GM18868 (cell line): ENCODE measurements around the gene ARHGEF1.
"Not testable (repeated sequence)": the region's sequence is repeated elsewhere in the genome, so short reads cannot be mapped to it uniquely, and the experiment has no call there.

Experiments
- ATAC-seq: cut with Tn5 transposase; IDR thresholded peaks from one replicate; pipeline ENCODE4 v1.9.1; 2021; ENCODE audit warnings: mild to moderate bottlenecking, moderate library complexity; ENCODE audit not compliant: unreplicated experiment

The ARHGEF1 gene

GRCh38 chr19:41904118-41904870 lies 21.3 kb downstream of the ARHGEF1 start:
- ATAC-seq = no peak

DNA sequence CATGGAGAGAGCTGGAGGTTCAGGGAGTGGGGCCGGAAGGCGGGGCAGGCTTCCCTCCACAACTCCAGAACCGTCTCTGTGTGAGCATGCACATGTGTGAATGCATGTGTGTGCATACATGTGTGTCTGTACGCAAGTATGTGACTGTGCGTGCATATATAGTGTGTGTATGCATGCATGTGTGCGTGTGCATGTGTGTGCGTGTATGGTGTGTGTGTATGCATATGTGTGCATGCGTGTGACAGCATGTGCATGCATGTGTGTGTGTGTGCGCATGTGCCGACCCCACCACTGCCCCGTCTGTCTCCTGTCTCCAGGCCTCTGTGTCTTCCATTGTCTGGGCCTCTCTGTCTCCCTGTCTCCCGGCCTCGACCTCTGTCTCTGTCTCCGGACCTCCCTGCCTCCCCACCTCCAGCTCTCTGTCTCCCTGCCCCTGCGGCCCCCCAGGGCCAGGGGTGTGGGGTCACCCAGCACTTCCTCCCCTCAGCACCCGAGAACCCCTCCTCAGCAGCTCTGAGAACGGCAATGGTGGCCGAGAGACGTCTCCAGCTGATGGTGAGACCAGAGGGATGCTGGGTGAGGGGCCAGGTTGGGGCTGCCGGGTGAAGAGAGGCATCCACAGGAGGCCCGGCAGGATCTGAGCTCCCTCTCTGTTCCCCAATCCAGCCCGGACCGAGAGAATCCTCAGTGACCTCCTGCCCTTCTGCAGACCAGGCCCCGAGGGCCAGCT lies 22.5 kb downstream of the ARHGEF1 start:
- ATAC-seq = no peak

DNA sequence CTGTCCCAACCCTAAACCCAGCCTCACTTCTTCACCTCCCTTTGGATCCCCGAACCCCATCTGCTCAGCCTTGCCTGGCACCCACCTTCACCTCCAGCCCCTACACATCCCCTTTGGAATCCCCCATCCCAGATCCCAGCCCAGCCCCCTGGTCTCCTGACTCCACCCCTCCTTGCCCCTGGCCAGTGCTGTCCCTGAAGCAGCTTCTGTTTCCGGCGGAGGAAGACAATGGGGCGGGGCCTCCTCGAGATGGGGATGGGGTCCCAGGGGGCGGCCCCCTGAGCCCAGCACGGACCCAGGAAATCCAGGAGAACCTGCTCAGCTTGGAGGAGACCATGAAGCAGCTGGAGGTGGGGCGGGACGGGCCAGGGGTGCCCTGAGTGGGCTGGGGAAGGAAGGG lies 23.3 kb downstream of the ARHGEF1 start:
- ATAC-seq = no peak

DNA sequence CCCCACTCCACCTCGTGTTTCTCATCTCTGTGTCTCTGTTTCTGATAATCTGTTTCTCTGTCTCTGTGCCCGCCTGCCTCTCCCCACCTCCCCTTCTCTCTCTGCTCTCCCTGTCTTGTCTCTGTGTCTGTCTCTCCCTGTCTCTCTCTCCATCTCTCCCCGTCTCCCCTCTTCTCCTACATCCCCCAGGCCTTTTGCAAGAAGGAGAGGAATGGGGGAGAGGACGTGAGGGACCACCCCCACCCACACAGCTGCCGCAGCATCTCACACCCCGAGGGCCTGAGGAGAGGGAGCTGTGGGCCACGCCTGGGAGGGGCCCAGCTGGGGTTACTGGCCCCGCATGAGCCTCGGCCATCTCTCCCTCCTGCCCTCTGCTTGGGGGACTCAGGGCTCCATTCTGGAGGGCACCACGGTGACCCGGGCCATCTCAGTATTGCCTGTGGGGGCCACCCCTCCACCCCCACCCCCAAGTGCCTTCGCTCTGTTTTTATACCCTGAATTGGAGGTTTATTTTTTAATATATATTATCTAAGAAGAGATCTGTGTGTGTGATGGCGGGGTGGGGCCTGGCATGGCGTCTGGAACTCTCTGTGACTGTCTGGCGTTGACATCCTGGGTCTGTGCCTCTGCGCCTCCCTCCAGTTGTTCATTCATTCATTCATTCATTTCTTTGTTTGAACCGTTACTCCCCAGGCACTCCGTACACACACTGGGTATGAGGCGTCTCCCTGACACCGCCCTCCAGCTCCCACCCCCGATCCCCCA lies 24.1 kb downstream of the ARHGEF1 start:
- ATAC-seq = no peak

- no peak for ATAC-seq
Observed at GRCh38 chr19:41907994-41908615, 25.1 kb downstream of the ARHGEF1 start.

DNA sequence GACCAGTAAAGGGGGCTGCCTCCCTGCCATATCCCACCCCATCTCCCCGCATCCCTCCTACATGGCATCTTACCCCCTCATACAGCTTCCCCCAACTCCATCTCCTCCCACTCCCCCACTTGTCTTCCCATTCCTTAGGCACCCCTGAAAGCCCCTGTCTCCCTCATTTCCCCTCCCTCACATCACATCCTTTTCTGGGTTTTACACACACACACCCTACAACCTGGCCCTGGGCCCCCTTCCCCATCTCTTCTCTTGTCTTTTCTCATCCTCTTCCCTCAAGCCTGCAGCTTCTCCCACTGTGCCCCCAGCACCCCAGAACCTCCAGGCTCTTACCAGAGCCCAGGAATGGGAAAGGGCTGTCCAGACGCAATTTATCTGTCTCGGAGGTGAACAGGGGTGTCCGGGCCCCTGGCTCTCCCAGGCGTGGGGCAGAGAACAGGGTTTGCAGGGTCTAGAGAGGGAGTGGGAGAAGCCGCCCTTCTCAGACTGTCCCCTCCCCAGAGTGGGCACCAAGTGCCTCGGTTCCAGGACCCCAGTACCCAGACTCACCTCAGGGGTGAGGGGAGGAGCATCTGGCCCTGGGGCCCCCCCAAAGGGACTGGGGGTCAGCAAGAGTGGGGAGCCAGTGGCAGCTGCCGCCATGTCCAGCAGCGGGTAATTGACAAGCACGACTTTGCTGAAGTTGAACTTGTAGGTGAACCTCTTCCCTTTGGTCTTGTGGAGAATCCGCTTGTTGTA lies 25.9 kb downstream of the ARHGEF1 start:
- no peak for ATAC-seq

- ATAC-seq = no peak
Observed at GRCh38 chr19:41909706-41910105, 26.7 kb downstream of the ARHGEF1 start.

DNA sequence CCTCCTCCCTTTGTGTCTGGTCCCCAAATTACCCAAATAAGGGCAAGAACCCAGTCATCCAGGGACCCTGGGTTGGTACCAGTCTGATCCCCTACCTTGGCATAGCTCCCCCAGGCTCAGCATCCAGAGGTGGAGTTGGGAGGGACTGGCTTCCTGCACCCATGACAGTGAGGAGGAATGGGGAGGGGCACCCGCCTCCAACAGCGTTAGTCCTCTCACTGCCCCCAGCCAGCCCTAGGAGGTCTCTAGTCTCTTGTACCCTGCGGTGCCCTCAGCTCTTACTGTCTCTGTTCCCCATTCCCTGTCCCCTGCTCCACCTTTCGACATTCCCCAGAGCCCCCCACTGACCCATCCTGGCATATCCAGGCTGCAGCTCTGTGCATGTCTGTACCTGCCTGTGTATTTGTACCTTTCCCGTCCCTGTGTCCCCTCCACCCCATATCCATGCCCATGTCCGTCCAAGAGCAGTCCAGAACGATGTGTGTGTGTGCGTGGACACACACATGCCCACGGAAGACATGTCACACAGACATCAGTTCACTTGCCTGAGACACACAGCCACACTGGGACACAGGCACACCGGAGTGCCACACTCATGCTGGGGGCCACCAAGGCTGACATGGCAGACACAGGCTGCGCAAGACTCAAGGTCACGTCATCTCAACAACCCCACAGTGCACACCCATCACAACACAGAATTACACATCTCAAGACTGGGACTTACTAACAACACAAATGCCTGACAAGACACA lies 27.4 kb downstream of the ARHGEF1 start:
- ATAC-seq = no peak

DNA sequence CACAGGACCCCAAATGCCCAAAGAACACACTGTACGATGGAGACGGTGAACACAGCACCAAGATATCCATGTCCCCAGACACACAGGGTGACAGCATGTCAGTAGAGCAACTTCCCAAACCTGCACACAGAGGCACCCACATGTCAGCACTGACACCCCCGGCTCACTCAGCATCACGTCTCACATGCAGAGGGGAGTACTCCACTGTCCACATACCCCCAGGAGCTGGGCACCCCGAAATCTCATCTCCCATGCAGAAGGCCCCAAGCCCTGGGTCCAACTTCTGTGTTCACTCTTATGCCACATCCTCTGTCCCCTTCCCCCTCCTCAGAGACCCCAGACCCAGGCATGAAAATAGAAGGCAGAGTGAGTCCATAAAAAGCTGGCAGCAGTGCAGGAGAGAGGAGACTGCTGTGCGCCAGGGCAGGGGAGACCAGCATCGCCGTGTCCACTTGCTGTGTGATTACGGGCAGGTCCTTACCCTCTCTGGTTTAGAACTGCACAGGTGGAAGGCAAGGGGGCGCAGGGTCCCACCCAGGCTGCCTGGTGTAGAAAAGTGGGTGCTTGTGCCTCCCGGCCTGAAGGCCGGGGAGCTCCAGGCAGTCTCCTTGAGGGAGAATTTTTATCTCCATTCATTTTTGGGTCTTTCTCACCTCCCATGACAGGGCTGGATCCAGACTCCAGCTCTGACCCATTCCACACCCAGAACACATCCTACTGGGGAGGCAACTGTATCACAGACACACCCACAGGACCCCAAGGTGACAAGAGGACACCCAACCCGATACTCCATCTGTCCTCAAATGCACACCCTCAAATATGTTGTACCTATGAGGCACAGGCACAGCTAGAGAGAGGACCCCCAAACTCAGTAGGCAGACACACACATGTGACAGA lies 28.3 kb downstream of the ARHGEF1 start:
- ATAC-seq = no peak

DNA sequence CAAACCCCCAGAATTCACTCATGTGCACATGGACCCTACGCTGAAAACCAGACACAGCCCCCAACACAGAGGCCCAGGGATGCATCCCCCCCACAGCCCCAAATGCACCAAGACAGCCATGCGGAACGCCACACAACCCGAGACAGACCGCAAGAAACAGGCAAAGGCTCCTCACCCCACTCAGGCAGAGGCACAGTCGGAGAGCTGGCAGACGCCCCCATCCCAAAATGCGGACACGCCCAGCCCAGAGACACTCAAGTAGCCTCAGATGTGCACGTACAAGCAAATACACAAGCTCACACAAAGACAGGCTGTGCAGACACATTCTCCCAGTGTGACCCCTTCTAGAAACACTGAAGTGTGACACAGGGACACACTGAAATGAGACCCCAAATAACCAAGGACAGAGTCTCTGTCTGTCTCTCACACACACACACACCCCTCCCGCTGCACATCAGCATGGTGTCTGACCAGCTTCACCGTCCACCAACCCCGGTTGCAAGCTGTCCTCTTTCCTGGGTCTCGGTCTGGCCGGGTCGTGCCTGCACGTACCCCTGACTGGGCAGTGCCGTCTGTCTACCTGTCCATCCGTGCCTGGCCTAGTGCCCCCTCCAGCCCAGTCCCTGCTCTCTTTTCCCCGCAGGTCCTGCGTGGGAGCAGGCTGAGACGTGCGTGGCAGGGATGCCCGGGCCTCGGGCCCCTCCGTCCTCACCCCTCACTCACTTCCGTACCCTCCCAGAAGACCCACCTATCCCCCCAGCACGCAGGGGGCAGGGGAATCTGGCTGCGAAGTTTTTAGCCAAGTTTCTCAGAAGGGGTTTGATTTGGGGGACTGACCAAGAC lies 29.1 kb downstream of the ARHGEF1 start:
- ATAC-seq = no peak

DNA sequence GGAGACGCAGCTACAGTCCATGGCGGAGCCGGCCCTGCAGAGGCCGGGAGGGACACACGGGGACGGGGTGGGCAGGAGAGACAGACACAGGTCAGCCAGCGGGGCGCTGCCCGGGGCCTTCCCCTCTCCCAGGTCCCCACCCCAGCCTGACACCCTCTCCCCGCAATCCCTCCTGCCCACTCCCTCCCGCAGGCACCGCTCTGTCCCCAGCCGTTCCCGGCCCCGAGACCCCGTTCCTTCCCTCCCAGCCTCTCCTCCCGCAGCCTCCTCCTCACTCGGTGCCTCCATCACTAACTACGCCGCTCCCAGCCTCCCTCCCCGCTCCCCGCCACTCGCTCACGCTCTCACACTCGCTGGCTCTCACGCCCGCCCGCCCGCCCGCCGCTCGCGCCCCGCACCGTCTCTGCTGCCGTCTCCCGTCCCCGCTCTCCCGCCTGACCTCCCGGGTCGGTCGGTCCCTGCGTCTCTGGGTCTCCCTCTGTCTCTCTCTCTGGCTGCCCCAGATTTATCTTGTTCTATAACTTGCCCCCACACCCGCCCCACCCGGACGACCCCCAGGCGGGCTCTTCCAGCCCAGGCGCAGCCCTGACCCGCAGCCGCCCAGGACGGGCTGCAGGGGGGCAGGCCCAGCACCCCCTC lies 30.0 kb downstream of the ARHGEF1 start:
- no peak for ATAC-seq

DNA sequence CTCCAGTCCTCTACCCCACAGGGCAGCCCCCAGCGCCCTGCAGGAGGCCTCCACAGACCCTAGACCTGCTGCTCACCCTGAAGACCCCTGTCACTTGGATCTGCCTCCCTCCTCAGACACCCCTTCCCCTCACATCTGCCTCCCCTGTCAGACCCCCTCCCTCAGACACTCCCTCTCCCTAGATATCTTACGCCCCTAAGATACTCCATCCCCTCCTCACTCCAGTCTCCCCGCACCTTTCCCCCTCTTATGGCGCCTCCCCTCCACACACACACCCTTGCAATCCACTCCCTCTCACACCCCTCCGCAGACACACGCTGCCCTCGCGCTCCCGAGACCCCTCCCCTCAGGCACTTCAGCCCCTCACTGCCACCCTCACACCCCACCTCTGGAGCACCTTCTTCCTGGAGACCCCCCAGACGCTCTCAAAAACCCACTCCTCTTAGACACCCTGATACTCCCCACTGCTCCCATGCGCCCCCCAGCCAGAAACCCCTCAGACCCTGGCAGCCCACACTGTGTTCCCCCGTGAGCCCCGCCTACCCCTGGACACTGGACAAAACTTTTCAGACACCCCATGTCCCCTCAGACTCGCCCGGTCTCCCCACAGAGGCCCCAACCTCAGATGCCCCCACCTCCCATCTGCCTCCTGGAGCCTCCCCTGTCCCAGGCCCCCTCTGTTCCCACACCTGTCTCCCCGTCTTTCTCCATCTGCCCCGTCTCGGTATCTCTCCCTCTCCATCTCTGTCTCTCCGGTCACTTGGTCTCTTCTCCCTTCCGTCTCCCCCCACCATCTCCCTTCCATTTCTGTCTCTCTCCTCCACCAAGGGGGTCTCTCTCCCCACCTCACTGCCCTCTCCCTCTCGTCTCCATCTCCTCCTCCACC lies 30.8 kb downstream of the ARHGEF1 start:
- no peak for ATAC-seq

DNA sequence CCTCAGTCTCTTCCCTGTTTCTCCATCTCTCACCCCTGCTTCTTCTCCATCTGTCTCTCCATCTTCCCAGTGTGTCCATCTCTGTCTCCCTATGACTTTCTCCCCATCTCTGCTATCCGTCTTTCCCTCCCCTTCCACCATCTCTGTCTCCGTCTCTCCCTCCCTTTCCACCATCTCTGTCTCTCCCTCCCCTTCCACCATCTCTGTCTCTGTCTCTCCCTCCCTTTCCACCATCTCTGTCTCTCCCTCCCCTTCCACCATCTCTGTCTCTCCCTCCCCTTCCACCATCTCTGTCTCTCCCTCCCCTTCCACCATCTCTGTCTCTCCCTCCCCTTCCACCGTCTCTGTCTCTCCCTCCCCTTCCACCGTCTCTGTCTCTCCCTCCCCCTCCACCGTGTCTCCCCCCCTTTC lies 31.4 kb downstream of the ARHGEF1 start:
- ATAC-seq = not testable (repeated sequence)

- no peak for ATAC-seq
Observed at GRCh38 chr19:41915021-41915775, 32.2 kb downstream of the ARHGEF1 start.

- ATAC-seq = no peak
Observed at GRCh38 chr19:41915776-41916414, 32.9 kb downstream of the ARHGEF1 start.
